ENCODE data around the gene CRBN.

DNA sequence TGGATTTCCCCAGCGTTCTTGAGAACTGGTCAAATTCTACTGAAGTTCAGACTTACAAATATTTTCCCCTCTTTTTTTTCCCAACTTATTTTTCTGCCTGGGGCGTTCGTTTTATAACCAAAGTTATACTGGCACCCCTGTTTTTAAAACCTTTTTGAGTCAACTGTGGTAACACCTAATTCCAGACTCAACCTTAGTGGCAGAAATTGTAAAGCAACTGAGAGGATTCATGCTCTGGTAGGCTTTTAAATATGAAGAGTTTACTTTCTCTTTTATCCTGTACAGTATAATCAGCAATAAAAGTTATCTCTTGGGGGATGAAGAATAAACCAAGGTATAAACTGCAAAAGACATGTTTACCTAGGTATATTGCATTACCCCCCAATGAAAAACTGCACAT is 71.6 kb downstream of the CRBN start:
- TF ChIP-seq CTCF (IDR thresholded peaks at IDR 0.05) = no peak
- TF ChIP-seq ZFX (IDR thresholded peaks at IDR 0.05; ENCODE audit: borderline replicate concordance) = no peak
